GM18511 (cell line): ENCODE data around the gene CGB7.
"Not testable (repeated sequence)": the region's sequence is repeated elsewhere in the genome, so short reads cannot be mapped to it uniquely, and the experiment has no call there.

Experiments used
- ATAC-seq: cut with Tn5 transposase; IDR thresholded peaks from one replicate; pipeline ENCODE4 v1.9.1; 2021; ENCODE audit warnings: mild to moderate bottlenecking, moderate library complexity; ENCODE audit not compliant: unreplicated experiment

Gene CGB7

GRCh38 chr19:49057636-49058234 is at the start of gene CGB7:
Gene CGB7 (minus strand): TSS chr19:49057749. CDS start chr19:49055375, 2,374 bp downstream.
- no peak for ATAC-seq

DNA sequence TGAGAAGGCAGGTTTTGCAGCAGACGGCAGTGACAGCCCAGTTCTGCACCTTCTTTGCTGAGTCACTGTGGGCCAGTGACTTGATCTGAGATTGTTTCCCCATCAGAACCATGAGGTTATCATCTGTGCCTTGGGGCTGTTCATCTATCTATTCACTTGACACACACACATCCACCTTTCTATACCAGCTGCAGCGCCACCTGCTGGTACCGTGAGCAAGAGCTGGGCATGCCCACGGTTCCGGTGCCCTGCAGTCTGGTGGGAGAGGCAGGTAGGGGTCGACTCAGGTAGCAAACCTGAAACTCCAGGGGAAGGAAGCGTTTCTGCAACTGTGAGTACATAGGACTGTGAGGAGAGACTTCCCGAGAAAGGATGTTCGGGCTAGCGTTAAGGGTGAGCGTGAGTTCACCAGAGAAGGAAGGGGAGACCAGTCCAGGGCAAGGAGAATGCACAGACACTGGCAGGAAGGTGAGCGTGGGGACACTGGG is 49.1 kb upstream of the CGB7 start:
- ATAC-seq: no peak

DNA sequence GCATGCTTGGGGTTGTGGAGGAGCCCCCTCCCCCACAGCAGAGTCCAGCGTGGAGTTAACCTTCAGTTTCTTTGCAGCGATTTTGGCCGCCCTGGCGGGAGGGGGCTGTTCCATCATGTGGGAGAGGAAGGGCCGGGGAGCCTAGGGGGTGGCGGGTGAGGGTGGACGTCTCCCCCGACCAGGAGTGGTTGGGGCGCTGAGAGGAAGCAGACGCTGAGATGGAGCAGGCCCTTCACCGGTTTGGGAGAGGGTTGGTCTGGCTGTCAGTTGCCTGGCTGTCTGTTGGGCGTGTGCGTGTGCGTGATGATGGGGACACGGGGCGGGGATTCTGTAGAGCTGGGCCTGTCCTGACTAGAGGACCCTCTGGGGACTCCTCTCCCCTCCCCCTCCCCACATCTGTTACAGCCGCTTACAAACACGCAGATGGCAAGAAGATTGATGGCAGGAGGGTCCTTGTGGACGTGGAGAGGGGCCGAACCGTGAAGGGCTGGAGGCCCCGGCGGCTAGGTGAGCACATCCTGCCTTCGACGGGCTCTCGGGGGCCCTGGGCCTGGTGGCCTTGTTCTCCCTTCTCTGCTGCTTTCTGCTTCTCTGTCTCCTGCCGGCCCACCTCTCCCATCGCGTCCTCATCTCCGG is 46.8 kb upstream of the CGB7 start:
- ATAC-seq: no peak

DNA sequence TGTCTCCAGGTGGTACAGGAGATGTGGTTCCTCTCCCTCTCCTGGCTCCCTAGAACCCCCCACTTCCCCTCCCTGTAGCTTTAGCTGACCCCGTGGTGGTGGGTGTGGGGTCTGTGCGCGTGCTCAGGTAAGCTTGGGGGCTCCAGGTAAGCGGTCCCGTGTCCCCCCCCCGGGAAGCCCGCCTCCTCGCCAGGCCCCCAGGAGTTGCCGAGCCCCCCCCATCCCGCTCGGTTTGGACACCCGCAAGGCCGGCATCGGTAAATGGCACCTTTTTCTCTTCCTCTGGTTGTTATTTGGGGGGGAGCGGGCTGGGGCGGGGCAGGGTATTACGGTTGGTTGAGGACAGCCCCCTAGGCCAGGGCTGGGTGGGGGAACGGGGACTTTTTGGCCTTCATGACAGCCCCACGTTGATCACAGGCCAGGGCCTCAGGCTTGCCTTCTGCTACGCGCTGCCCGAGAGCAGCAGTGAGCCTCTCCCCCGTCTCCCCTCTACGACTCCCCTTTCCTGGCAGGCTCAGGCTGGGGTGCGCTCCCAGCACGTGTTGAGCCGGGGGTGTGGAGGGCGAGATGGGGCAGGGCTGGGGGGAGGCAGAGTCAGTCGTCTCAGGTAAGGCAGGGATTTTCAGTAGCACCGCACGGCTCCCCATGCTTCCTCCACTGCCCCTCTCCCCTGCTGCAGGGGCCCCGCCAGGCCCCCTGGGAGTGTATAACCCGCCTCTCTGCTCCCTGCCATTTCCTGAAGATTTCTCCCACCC is 46.0 kb upstream of the CGB7 start:
- no peak for ATAC-seq

DNA sequence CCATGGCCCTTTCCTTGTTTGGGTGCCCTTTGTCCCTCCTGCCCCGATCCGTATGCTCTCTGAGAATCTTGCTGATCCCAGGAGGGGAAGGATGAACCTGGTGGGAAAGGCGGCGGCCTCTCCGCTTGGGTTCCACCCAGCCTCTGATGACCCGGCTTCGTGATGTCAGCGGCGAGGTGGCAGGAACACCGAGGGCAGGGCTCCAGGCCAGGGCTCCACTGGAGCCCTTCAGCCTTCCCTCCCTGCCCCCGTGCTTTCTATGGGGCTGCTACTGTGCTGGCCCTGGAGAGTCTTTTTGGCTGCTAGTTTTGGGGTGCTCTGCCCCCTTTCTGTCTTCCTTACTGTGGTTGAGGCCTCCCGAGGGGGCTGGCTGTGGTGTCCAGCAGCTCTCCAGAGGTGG is 44.8 kb upstream of the CGB7 start:
- no peak for ATAC-seq

DNA sequence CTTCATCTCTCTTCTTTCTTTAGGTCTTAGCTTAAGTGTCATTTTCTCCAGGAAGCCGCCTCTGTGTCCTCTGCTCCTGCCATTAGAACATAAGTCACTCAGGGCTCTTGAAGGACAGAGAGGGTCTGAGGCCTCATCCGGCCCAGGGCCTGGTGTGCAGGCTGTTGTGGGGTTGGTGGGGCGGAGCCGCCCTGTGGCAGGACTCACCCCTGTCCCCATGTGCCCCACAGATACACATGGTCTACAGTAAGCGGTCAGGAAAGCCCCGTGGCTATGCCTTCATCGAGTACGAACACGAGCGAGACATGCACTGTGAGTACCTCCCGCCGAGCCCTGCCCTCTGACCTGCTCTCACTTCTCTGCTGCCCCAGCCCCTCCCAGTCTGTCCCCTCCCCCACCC is 43.6 kb upstream of the CGB7 start:
- no peak for ATAC-seq

GRCh38 chr19:49098795-49099194 is 41.2 kb upstream of the CGB7 start:
- no peak for ATAC-seq

DNA sequence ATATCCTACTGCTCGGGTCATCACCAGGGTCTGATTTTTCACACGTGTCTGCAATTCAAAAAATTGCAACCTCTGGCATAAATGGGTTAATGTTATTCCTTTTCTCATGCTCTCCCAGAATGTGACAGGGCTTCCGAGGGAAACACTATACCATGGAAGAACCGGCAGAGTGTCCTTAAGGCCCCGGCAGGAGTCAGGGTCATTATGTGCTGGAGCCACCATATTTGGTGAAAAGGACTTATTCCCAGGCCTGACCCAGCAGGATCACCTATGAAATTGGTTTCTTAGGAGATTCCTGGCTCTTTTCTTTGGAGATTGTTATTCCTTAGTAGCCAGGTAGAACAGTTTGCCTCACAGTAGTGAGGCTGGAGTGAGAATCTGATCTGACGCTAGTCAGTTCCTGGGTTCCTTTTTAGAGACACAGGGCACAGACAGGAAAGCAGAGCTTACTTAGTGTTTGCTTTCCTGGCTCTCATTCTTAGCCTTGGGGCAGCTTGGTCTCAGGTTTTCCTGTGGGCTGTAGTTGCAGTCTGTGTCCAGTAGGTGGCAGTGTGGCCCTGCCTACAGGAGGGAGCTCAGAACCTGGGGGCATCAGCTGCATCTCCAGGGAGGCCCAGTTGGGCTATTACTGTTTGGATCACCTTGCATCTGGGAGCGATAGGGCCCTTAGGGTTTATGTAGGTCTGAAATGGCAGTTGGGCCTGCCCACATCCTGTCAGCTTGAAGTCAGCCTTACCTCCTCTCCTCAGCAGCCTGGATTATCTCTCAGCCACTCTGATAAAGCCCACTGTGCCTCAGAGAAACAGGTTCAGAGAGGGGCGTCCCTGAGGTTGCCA is 40.1 kb upstream of the CGB7 start:
- ATAC-seq: no peak

DNA sequence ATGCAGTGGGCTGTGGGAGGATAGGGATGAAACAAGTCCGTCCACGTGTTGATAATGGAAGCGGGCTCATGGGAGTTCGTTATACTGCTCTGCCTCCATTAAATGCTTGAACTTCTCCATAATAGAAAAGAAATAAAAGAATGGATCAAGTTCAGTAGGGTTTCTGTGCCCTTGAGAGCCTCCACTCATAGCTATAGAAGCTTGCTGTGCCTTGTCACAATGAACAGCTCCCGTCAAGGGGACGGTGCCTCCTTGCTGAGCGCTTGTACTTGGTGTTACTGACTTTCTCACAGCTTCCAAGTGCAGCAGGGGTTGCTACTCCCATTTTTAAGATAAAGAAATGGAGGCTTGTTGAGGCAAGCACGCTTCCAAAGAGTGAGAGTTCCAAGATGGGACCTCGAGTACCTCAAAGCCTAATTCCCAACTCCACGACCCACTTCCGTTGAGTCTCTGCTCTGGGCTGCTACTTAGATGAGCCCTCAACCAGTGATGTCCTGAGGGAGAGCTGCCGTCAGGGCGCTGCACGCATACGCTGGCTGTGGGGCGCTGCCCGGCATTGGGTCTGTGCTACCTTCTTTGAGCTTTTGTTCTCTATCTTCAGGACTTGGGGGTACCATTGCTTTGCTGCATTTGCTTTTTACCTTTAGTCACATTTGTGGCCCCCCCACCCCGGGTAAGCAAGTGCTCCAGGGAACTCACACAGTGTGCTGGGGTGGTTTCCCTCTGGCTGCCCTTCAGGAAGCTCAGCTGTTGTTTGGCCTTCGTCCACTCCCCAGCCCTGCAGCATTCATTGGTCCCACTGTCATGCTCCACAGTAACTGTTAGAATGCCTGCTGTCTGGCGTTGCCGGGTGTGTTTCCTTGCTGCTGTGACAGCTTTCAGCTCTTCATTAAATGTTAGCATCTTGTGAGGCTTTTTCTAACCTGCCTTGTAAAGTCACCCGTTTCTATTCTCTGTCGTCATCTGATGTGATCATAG is 37.2 kb upstream of the CGB7 start:
- ATAC-seq: no peak

DNA sequence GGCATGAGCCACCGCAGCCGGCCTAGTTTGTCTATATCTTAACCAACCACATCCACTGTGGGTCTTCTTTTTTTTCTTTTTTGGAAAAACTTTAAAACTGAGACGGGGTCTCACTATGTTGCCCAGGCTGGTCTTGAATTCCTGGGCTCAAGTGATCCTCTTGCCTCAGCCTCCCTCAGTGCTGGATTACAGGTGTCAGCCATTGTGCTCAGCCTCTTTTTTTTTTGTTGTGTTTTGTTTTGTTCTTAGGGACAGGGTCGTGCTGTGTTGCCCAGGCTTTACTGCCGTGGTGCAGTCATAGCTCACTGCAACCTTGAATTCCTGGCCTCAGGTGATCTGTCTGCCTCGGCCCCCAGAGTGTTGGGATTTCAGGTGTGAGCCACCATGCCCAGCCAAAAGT is 35.1 kb upstream of the CGB7 start:
- no peak for ATAC-seq

- no peak for ATAC-seq
Observed at GRCh38 chr19:49091391-49092038, 34.0 kb upstream of the CGB7 start.

- ATAC-seq: no peak
Observed at GRCh38 chr19:49086296-49086695, 28.7 kb upstream of the CGB7 start.

GRCh38 chr19:49085868-49086232 is 28.3 kb upstream of the CGB7 start:
- no peak for ATAC-seq

DNA sequence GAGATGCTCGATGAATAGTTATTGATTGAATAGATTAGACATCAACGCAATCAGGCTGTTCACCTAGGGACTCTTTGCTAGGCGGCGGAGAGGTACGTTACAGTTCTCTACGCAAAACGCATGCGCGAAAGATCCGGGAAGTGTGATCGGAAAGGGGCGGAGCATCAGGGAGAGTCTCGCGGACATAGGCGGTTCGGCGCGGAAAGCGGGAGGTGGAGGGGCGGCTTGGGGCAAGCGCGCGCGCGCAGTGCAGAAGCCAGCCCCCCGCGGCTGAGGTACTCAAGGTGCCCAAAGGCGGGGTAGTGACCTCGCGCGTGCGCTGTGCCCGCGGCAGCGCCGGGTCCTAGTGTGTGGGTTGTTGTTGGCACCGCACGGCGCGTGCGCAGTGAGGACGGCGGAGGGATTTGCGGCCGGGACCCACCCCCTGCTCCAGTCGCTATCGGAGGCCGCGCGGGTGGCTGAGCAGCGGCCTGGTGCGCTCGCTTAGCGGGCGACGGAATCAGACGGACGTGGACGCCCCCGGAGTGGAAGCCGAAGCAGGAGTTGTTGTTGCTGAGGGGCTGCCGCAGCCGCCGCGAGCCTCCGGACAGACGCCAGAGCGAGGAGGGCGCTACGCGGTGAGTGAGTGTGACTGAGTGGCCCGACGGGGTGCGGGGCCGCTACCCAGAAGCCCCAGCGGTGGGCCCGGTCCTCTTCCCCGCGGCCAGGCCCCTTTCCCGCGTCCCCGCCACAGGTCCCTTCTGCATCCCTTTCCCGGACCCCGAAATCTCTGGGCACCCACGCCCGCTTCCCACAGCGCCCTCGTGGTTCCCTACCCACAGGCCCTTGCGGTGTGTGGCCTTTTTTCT is 27.7 kb upstream of the CGB7 start, which contains the start of gene SNRNP70:
Gene SNRNP70, plus strand, starts transcription at position 432 of the 848 bp plus-strand sequence. CDS start 964 bp downstream, outside the sequence.
- ATAC-seq: peak; percentile 89

GRCh38 chr19:49084206-49085019 is 26.9 kb upstream of the CGB7 start:
- ATAC-seq: no peak

- no peak for ATAC-seq
Observed at GRCh38 chr19:49081273-49081672, 23.7 kb upstream of the CGB7 start.

- no peak for ATAC-seq
Observed at GRCh38 chr19:49080392-49080791, 22.8 kb upstream of the CGB7 start.

DNA sequence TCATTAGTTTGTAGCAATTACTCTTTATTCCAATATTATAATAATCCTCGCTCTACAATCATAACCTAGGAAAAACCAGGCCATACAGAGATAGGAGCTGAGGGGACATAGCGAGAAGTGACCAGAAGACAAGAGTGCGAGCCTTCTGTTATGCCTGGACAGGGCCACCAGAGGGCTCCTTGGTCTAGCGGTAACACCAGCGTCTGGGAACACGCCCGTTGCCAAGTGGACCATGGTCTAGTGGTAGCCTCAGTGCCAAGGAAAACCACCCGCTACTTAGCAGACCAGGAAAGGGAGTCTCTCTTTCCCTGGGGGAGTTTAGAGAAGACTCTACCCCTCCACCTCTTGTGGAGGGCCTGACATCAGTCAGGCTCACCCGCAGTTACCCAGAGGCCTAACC is 17.3 kb upstream of the CGB7 start:
- not testable (repeated sequence) for ATAC-seq
